IPS-18a (cell line): ENCODE results near the gene CUEDC1.
A peak's percentile ranks its signal among the peaks of the same experiment; 100 is the strongest.

Source experiments
- H3K27ac ChIP-seq: one replicate; pipeline ENCODE4 v1.5.1; 2013; ENCODE audit warnings: low read length
- H3K27me3 ChIP-seq: one replicate; pipeline ENCODE4 v1.6.1; 2013; ENCODE audit warnings: mild to moderate bottlenecking, low read length; ENCODE audit not compliant: control insufficient read depth, insufficient read depth
- H3K36me3 ChIP-seq: one replicate; pipeline ENCODE4 v1.6.1; 2013; ENCODE audit warnings: low read depth, low read length; ENCODE audit not compliant: control insufficient read depth
- H3K4me1 ChIP-seq: one replicate; pipeline ENCODE4 v1.6.1; 2013; ENCODE audit warnings: low read depth, low read length; ENCODE audit not compliant: control insufficient read depth
- H3K4me3 ChIP-seq: one replicate; pipeline ENCODE4 v1.5.1; 2013; ENCODE audit warnings: low read length
- H3K9ac ChIP-seq: one replicate; pipeline ENCODE4 v1.6.1; 2013; ENCODE audit warnings: mild to moderate bottlenecking, low read length, moderate library complexity
- H3K9me3 ChIP-seq: one replicate; pipeline ENCODE4 v1.6.1; 2013; ENCODE audit warnings: low read depth, low read length; ENCODE audit not compliant: control insufficient read depth

CUEDC1 gene

GRCh38 chr17:57861790-57862693 lies 93.2 kb downstream of the CUEDC1 start:
- H3K36me3 ChIP-seq = no peaks in the 10 kb centered on the region
- H3K9me3 ChIP-seq = no peaks in the 10 kb centered on the region
- H3K4me1 ChIP-seq = peaks cover 21% of the 10 kb centered on the region
- peaks cover 31% of the 10 kb centered on the region for H3K27me3 ChIP-seq
- H3K9ac ChIP-seq = peak overlapping the region; percentile 4
- H3K4me3 ChIP-seq = peak overlapping the region; percentile 64
- no peak overlapping the region for H3K27ac ChIP-seq

- H3K9me3 ChIP-seq = no peaks in the 10 kb centered on the region
- peaks cover 21% of the 10 kb centered on the region for H3K4me1 ChIP-seq
- H3K4me3 ChIP-seq = peak overlapping the region; percentile 64
- H3K9ac ChIP-seq = peak overlapping the region; percentile 4
- H3K27me3 ChIP-seq = peaks cover 31% of the 10 kb centered on the region
- no peak overlapping the region for H3K27ac ChIP-seq
- no peaks in the 10 kb centered on the region for H3K36me3 ChIP-seq
These were observed 94.0 kb downstream of the CUEDC1 start for GRCh38 chr17:57861000-57861789.

- no peaks in the 10 kb centered on the region for H3K9me3 ChIP-seq
- H3K9ac ChIP-seq = no peak overlapping the region
- H3K27ac ChIP-seq = no peak overlapping the region
- peaks cover 21% of the 10 kb centered on the region for H3K4me1 ChIP-seq
- peak overlapping the region; percentile 64 for H3K4me3 ChIP-seq
- peaks cover 31% of the 10 kb centered on the region for H3K27me3 ChIP-seq
- no peaks in the 10 kb centered on the region for H3K36me3 ChIP-seq
These were observed 94.7 kb downstream of the CUEDC1 start for GRCh38 chr17:57860414-57860999.

- no peak overlapping the region for H3K9ac ChIP-seq
- no peaks in the 10 kb centered on the region for H3K9me3 ChIP-seq
- H3K27ac ChIP-seq = no peak overlapping the region
- H3K27me3 ChIP-seq = peaks cover 31% of the 10 kb centered on the region
- no peaks in the 10 kb centered on the region for H3K36me3 ChIP-seq
- peaks cover 21% of the 10 kb centered on the region for H3K4me1 ChIP-seq
- no peak overlapping the region for H3K4me3 ChIP-seq
These were observed 95.4 kb downstream of the CUEDC1 start for GRCh38 chr17:57859601-57860413.

- Histone ChIP-seq H3K27me3 (peaks cover 31% of the 10 kb centered on the region), H3K4me3 (no peak overlapping the region), H3K36me3 (no peaks in the 10 kb centered on the region), H3K27ac (no peak overlapping the region), H3K9ac (no peak overlapping the region), H3K9me3 (no peaks in the 10 kb centered on the region), H3K4me1 (peaks cover 21% of the 10 kb centered on the region)
These were observed 96.4 kb downstream of the CUEDC1 start for GRCh38 chr17:57858838-57859237.

GRCh38 chr17:57856792-57857620 lies 98.2 kb downstream of the CUEDC1 start:
- Histone ChIP-seq H3K27me3 (peaks cover 17% of the 10 kb centered on the region), H3K4me3 (no peak overlapping the region), H3K9ac (no peak overlapping the region), H3K36me3 (no peaks in the 10 kb centered on the region), H3K9me3 (no peaks in the 10 kb centered on the region), H3K27ac (no peak overlapping the region), H3K4me1 (peaks cover 11% of the 10 kb centered on the region)

GRCh38 chr17:57855391-57856035 lies 99.7 kb downstream of the CUEDC1 start:
- Histone ChIP-seq H3K4me3 (no peak overlapping the region), H3K9ac (no peak overlapping the region), H3K4me1 (peaks cover 7% of the 10 kb centered on the region), H3K27me3 (peaks cover 3% of the 10 kb centered on the region), H3K27ac (no peak overlapping the region), H3K36me3 (no peaks in the 10 kb centered on the region), H3K9me3 (no peaks in the 10 kb centered on the region)

GRCh38 chr17:57853695-57854094 lies 101.5 kb downstream of the CUEDC1 start:
- H3K27me3 ChIP-seq = no peaks in the 10 kb centered on the region
- H3K9me3 ChIP-seq = no peaks in the 10 kb centered on the region
- no peak overlapping the region for H3K9ac ChIP-seq
- peaks cover 5% of the 10 kb centered on the region for H3K4me1 ChIP-seq
- H3K36me3 ChIP-seq = no peaks in the 10 kb centered on the region
- no peak overlapping the region for H3K27ac ChIP-seq
- no peak overlapping the region for H3K4me3 ChIP-seq

GRCh38 chr17:57852955-57853328 lies 102.3 kb downstream of the CUEDC1 start:
- Histone ChIP-seq H3K27ac (no peak overlapping the region), H3K9me3 (no peaks in the 10 kb centered on the region), H3K4me1 (peaks cover 5% of the 10 kb centered on the region), H3K9ac (no peak overlapping the region), H3K36me3 (no peaks in the 10 kb centered on the region), H3K27me3 (no peaks in the 10 kb centered on the region), H3K4me3 (no peak overlapping the region)
